Stimulated activated CD4-positive, alpha-beta T cell treated with anti-CD3 and anti-CD28 coated beads, Interleukin-15, amount 100 ng/mL, for 48 hours (primary cell): ENCODE data around the gene TINAG.
"Not testable (repeated sequence)": the region's sequence is repeated elsewhere in the genome, so short reads cannot be mapped to it uniquely, and the experiment has no call there.

Experiments
- DNase-seq, 2 donors: peaks; one replicate each; pipeline ENCODE4 v3.0.0-alpha.2; 2020; ENCODE audit warnings: low read depth in 2 of 2

TINAG gene

GRCh38 chr6:54308986-54309315 is 710 bp downstream of the TINAG start:
- no peak for DNase-seq

- no peak for DNase-seq
Observed at GRCh38 chr6:54310377-54311152, 2.3 kb downstream of the TINAG start.

GRCh38 chr6:54315656-54316055 is 7.4 kb downstream of the TINAG start:
- no peak for DNase-seq

- DNase-seq, result no peak
Observed at GRCh38 chr6:54320871-54321270, 12.6 kb downstream of the TINAG start.

- DNase-seq, result no peak
Observed at GRCh38 chr6:54327631-54328030, 19.4 kb downstream of the TINAG start.

GRCh38 chr6:54331571-54331970 is 23.3 kb downstream of the TINAG start:
- DNase-seq, result not testable (repeated sequence)

GRCh38 chr6:54335871-54336270 is 27.6 kb downstream of the TINAG start:
- DNase-seq, result no peak

GRCh38 chr6:54353975-54354374 is 45.7 kb downstream of the TINAG start:
- no peak for DNase-seq

- no peak for DNase-seq
Observed at GRCh38 chr6:54354608-54355007, 46.4 kb downstream of the TINAG start.

- DNase-seq, result no peak
Observed at GRCh38 chr6:54357141-54357540, 48.9 kb downstream of the TINAG start.

- DNase-seq, result no peak
Observed at GRCh38 chr6:54361188-54361587, 52.9 kb downstream of the TINAG start.

GRCh38 chr6:54361734-54362133 is 53.5 kb downstream of the TINAG start:
- no peak for DNase-seq

- no peak for DNase-seq
Observed at GRCh38 chr6:54366667-54367327, 58.6 kb downstream of the TINAG start.

- no peak for DNase-seq
Observed at GRCh38 chr6:54377776-54378175, 69.5 kb downstream of the TINAG start.

GRCh38 chr6:54386295-54386694 is 78.1 kb downstream of the TINAG start:
- no peak for DNase-seq

GRCh38 chr6:54390362-54390761 is 82.1 kb downstream of the TINAG start:
- no peak for DNase-seq

- no peak for DNase-seq
Observed at GRCh38 chr6:54391577-54391976, 83.3 kb downstream of the TINAG start.

- DNase-seq, result no peak
Observed at GRCh38 chr6:54403096-54403495, 94.9 kb downstream of the TINAG start.

- DNase-seq, result no peak
Observed at GRCh38 chr6:54404791-54405190, 96.5 kb downstream of the TINAG start.

- no peak for DNase-seq
Observed at GRCh38 chr6:54411767-54412166, 103.5 kb downstream of the TINAG start.

GRCh38 chr6:54415517-54415916 is 107.3 kb downstream of the TINAG start:
- DNase-seq, result no peak

- no peak for DNase-seq
Observed at GRCh38 chr6:54419885-54420284, 111.6 kb downstream of the TINAG start.

- no peak for DNase-seq
Observed at GRCh38 chr6:54426995-54427394, 118.8 kb downstream of the TINAG start.
